Measurements from ENCODE around the gene TRUB2. TPM values are rescaled to one million over a fixed set of nuclear protein-coding genes. Genes with fewer than 3 reads are reported as not detected.

Gene TRUB2
- total RNA-seq, 4 donors from 2014 or later, result 9.1 to 10.3 (median 9.9) TPM

DNA sequence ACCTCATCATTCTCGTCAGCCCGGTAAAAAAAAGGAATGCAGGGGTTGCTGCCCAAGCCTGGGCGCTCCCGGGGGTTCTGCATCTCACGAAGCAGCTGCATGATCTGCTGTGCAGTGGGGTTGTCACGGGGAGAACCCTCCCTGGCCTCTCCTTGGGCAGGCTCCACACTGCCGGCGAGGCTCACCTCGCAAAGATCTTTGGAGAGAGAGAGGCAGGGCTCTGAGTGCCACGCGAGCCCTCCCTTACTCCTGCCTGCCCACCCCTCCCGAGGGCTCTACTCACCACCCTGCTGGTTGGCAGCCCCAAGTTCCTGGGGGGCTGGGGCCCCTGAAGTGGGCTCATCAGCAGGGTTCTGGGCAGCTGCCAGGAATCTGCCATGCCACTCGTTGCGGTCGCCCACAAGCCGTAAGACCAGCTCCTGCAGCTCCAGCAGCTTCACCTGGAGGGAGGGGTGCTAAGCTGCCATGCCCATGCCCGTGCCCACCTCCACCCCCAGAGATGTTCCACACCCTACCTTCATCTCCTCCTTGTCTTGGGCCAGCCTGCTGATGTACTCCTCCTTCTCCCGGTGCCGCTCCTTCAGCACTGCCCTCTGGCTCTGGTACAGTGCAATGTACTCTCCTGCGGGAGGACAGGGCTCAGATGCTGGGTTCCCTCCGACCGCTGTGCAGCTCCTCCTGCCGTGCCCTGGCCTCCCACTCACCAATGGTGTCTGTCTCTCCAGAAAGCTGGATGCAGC, 65.0 kb downstream of the TRUB2 start:
- DNase-seq (ENCODE audit: low spot score), result no peak
- TF ChIP-seq CTCF (IDR thresholded peaks at IDR 0.05), result no peak
- ATAC-seq (ENCODE audit: low FRiP score), result no peak

Other genes starting within 250 kb of the TRUB2 start
- 10 to 100 TPM; 34.6 to 59.4 (median 53.0) TPM for gene PTGES2, start 194.7 kb downstream of the TRUB2 start, total RNA-seq
- 1 to 10 TPM in 2 of 4 donors, not detected in 2; 1.7 TPM for gene LCN2, start 173.0 kb downstream of the TRUB2 start, total RNA-seq
- 100 to 1,000 TPM; 117 to 174 (median 138) TPM for gene BBLN, start 162.2 kb downstream of the TRUB2 start, total RNA-seq
- gene CIZ1, start 130.9 kb downstream of the TRUB2 start, total RNA-seq, result 10 to 100 TPM; 40.1 to 70.1 (median 52.5) TPM
- gene DNM1, start 119.1 kb downstream of the TRUB2 start, total RNA-seq, result 10 to 100 TPM in 3 of 4 donors, 1 to 10 TPM in 1; 4.0 to 60.5 (median 20.0) TPM
- gene GOLGA2, start 46.4 kb downstream of the TRUB2 start, total RNA-seq, result 10 to 100 TPM; 63.0 to 99.8 (median 75.9) TPM
- gene SWI5, start 46.2 kb downstream of the TRUB2 start, total RNA-seq, result 10 to 100 TPM in 3 of 4 donors, 1 to 10 TPM in 1; 10.0 to 33.3 (median 25.2) TPM
- gene COQ4, start 392 bp upstream of the TRUB2 start, total RNA-seq, result 10 to 100 TPM; 30.6 to 34.7 (median 32.8) TPM
- 10 to 100 TPM; 13.2 to 25.4 (median 16.1) TPM for gene SLC27A4, start 18.1 kb upstream of the TRUB2 start, total RNA-seq
- gene URM1, start 48.9 kb upstream of the TRUB2 start, total RNA-seq, result 10 to 100 TPM; 19.8 to 26.0 (median 23.8) TPM
- 10 to 100 TPM; 18.5 to 51.9 (median 24.1) TPM for gene CERCAM, start 98.4 kb upstream of the TRUB2 start, total RNA-seq
- gene ODF2, start 133.6 kb upstream of the TRUB2 start, total RNA-seq, result 10 to 100 TPM; 16.8 to 27.1 (median 20.8) TPM
- gene GLE1, start 182.3 kb upstream of the TRUB2 start, total RNA-seq, result 10 to 100 TPM; 13.0 to 22.4 (median 19.9) TPM
- 100 to 1,000 TPM; 231 to 381 (median 300) TPM for gene SPTAN1, start 230.1 kb upstream of the TRUB2 start, total RNA-seq

Data from omental fat pad (tissue), 4 donors.